HG03280 (cell line): Measurements from ENCODE around the gene NEUROD2.

Source experiments
- ATAC-seq: cut with Tn5 transposase; IDR thresholded peaks from one replicate; pipeline ENCODE4 v1.9.1; 2021; ENCODE audit warnings: mild to moderate bottlenecking, moderate library complexity; ENCODE audit not compliant: unreplicated experiment

The NEUROD2 gene

GRCh38 chr17:39581759-39582085 is 26.0 kb downstream of the NEUROD2 start:
- no peak for ATAC-seq

GRCh38 chr17:39581071-39581758 is 26.5 kb downstream of the NEUROD2 start:
- ATAC-seq = no peak

GRCh38 chr17:39580082-39580468 is 27.6 kb downstream of the NEUROD2 start:
- ATAC-seq = no peak

- no peak for ATAC-seq
These were observed 28.2 kb downstream of the NEUROD2 start for GRCh38 chr17:39579318-39580081.

- no peak for ATAC-seq
These were observed 29.4 kb downstream of the NEUROD2 start for GRCh38 chr17:39578272-39578671.

GRCh38 chr17:39576187-39576586 is 31.5 kb downstream of the NEUROD2 start:
- ATAC-seq = no peak

GRCh38 chr17:39573447-39574298 is 34.0 kb downstream of the NEUROD2 start:
- no peak for ATAC-seq

- no peak for ATAC-seq
These were observed 35.6 kb downstream of the NEUROD2 start for GRCh38 chr17:39572121-39572520.

GRCh38 chr17:39569126-39569525 is 38.6 kb downstream of the NEUROD2 start:
- no peak for ATAC-seq

- ATAC-seq = no peak
These were observed 39.0 kb downstream of the NEUROD2 start for GRCh38 chr17:39568702-39569101.

GRCh38 chr17:39566094-39566850 is 41.4 kb downstream of the NEUROD2 start:
- no peak for ATAC-seq

- ATAC-seq = no peak
These were observed 43.4 kb downstream of the NEUROD2 start for GRCh38 chr17:39564211-39564848.

GRCh38 chr17:39563476-39563875 is 44.2 kb downstream of the NEUROD2 start:
- no peak for ATAC-seq

- no peak for ATAC-seq
These were observed 44.7 kb downstream of the NEUROD2 start for GRCh38 chr17:39562976-39563375.

GRCh38 chr17:39562395-39562794 is 45.3 kb downstream of the NEUROD2 start:
- no peak for ATAC-seq

GRCh38 chr17:39556423-39556822 is 51.3 kb downstream of the NEUROD2 start:
- no peak for ATAC-seq

- no peak for ATAC-seq
These were observed 52.4 kb downstream of the NEUROD2 start for GRCh38 chr17:39555368-39555767.
